ENCODE measurements around the gene CD7. TPM values are rescaled to one million over a fixed set of nuclear protein-coding genes. Genes with fewer than 3 reads are reported as not detected.

Gene CD7
- total and polyA plus RNA-seq, 9 of the 15 experiments (the other 6 are each of a cell fraction or from before 2014, with no cell fraction given): 0.21 to 0.35 TPM; not detected in 7

DNA sequence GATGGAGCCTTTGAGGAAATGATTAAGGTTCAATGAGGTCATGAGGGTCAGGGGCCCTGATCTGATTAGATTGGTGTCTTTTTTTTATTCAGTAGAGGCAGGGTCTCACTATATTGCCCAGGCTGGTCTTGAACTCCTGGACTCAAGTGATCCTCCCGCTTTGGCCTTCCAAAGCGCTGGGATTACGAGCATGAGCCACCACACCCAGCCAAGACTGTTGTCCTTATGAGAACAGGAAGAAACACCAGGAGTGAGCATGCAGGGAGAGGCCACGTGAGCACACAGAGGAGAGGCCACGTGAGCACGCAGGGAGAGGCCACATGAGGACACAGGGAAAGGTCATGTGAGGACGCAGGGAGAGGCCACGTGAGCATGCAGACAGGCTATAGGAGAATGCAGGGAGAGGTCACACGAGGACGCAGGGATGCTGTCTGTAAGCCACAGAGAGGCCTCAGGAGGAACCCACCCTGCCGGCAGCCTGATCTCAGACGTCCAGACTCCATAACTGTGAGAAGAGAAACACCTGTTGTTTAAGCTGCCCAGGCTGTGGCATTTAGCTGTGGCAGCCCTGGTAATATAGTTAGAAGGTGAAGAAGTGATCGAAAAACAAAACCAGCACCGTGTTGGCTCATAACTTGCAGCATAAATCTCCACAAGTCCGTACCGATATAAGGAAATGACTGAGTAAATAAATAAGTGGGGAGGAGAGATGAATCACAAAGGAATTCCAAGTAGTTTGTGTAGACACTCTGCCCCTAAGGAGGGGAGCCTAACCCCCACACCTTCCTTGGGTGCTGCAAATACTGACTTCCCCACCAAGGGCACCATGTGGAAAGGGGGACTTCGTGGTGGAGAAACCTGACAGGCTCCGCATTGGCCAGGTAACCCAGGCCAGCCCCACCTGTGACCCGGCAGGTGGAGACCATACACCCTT, 29.3 kb downstream of the CD7 start (continued):
- TF ChIP-seq, protein P1, sequence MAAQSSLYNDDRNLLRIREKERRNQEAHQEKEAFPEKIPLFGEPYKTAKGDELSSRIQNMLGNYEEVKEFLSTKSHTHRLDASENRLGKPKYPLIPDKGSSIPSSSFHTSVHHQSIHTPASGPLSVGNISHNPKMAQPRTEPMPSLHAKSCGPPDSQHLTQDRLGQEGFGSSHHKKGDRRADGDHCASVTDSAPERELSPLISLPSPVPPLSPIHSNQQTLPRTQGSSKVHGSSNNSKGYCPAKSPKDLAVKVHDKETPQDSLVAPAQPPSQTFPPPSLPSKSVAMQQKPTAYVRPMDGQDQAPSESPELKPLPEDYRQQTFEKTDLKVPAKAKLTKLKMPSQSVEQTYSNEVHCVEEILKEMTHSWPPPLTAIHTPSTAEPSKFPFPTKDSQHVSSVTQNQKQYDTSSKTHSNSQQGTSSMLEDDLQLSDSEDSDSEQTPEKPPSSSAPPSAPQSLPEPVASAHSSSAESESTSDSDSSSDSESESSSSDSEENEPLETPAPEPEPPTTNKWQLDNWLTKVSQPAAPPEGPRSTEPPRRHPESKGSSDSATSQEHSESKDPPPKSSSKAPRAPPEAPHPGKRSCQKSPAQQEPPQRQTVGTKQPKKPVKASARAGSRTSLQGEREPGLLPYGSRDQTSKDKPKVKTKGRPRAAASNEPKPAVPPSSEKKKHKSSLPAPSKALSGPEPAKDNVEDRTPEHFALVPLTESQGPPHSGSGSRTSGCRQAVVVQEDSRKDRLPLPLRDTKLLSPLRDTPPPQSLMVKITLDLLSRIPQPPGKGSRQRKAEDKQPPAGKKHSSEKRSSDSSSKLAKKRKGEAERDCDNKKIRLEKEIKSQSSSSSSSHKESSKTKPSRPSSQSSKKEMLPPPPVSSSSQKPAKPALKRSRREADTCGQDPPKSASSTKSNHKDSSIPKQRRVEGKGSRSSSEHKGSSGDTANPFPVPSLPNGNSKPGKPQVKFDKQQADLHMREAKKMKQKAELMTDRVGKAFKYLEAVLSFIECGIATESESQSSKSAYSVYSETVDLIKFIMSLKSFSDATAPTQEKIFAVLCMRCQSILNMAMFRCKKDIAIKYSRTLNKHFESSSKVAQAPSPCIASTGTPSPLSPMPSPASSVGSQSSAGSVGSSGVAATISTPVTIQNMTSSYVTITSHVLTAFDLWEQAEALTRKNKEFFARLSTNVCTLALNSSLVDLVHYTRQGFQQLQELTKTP (IDR thresholded peaks at IDR 0.05; ENCODE audit: low read depth in 1 of 2, partially characterized antibody in 2 of 2): peak; percentile 62 to 97
- TF ChIP-seq HMGN3 (IDR thresholded peaks at IDR 0.05; ENCODE audit: borderline replicate concordance, extremely low read depth, insufficient read length, low read depth, low read length) (no peak), CTBP1 (IDR thresholded peaks at IDR 0.05; ENCODE audit: borderline replicate concordance) (peak; percentile 96), BHLHE40 (IDR thresholded peaks at IDR 0.05; ENCODE audit: low read length) (peak; percentile 100), ZNF780A (CRISPR knock-in tag; IDR thresholded peaks at IDR 0.05) (no peak), RNF2 (IDR thresholded peaks at IDR 0.05) (peak; percentile 92), LARP7 (IDR thresholded peaks at IDR 0.05) (no peak), CHD1 (IDR thresholded peaks at IDR 0.05; ENCODE audit: low read length) (no peak), ZKSCAN1 (IDR thresholded peaks at IDR 0.05; ENCODE audit: low read depth, low read length) (no peak; the same call in 1 of the 2 replicates), DMBX1 (CRISPR knock-in tag; IDR thresholded peaks at IDR 0.05; ENCODE audit: borderline replicate concordance) (peak; percentile 32; the same call in 1 of the 2 replicates), RBM15 (IDR thresholded peaks at IDR 0.05; ENCODE audit: insufficient read depth, low read length) (no peak), GABPB2 (CRISPR knock-in tag; conservative IDR thresholded peaks at IDR 0.05) (no peak), CBX8 (IDR thresholded peaks at IDR 0.05; ENCODE audit: borderline replicate concordance, extremely low read depth, low read depth, low read length, poor library complexity, severe bottlenecking) (no peak), MEF2A (IDR thresholded peaks at IDR 0.05; ENCODE audit: control insufficient read depth, low read depth, low read length) (no peak), RAD21 (CRISPR knock-in tag; conservative IDR thresholded peaks at IDR 0.05 in 1 of 2, IDR thresholded peaks at IDR 0.05 in 1 of 2) (peak in 1 of 2 experiments; percentile 22; a peak in 1 of 4 replicates), ZNF583 (CRISPR knock-in tag; IDR thresholded peaks at IDR 0.05) (0 out of 2 replicates have a peak, but pooled peaks have one; percentile 22), SRSF3 (IDR thresholded peaks at IDR 0.05; ENCODE audit: insufficient read depth, low read length) (no peak)
- TF ChIP-seq, protein P2, sequence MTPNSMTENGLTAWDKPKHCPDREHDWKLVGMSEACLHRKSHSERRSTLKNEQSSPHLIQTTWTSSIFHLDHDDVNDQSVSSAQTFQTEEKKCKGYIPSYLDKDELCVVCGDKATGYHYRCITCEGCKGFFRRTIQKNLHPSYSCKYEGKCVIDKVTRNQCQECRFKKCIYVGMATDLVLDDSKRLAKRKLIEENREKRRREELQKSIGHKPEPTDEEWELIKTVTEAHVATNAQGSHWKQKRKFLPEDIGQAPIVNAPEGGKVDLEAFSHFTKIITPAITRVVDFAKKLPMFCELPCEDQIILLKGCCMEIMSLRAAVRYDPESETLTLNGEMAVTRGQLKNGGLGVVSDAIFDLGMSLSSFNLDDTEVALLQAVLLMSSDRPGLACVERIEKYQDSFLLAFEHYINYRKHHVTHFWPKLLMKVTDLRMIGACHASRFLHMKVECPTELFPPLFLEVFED (CRISPR knock-in tag; conservative IDR thresholded peaks at IDR 0.05): peak; percentile 92
- TF ChIP-seq, protein P3, sequence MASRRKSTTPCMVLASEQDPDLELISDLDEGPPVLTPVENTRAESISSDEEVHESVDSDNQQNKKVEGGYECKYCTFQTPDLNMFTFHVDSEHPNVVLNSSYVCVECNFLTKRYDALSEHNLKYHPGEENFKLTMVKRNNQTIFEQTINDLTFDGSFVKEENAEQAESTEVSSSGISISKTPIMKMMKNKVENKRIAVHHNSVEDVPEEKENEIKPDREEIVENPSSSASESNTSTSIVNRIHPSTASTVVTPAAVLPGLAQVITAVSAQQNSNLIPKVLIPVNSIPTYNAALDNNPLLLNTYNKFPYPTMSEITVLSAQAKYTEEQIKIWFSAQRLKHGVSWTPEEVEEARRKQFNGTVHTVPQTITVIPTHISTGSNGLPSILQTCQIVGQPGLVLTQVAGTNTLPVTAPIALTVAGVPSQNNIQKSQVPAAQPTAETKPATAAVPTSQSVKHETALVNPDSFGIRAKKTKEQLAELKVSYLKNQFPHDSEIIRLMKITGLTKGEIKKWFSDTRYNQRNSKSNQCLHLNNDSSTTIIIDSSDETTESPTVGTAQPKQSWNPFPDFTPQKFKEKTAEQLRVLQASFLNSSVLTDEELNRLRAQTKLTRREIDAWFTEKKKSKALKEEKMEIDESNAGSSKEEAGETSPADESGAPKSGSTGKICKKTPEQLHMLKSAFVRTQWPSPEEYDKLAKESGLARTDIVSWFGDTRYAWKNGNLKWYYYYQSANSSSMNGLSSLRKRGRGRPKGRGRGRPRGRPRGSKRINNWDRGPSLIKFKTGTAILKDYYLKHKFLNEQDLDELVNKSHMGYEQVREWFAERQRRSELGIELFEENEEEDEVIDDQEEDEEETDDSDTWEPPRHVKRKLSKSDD (conservative IDR thresholded peaks at IDR 0.05; ENCODE audit: low read length): no peak

Measured in K562 (cell line).